Psoas muscle (tissue), 8 donors: ENCODE data around the gene RCHY1. TPM values are rescaled to one million over a fixed set of nuclear protein-coding genes. Genes with fewer than 3 reads are reported as not detected.
"Not testable (repeated sequence)": the region's sequence is repeated elsewhere in the genome, so short reads cannot be mapped to it uniquely, and the experiment has no call there.

Source experiments
- ATAC-seq, 4 donors: fragments of 200-7000 bp; cut with Tn5 transposase; one replicate each; pipeline ENCODE4 v1.9.1; 2020; ENCODE audit warnings: moderate library complexity in 3 of 4, mild to moderate bottlenecking in 2 of 4
- DNase-seq, 2 donors: peaks; one replicate each; pipeline ENCODE4 v3.0.0-alpha.2; 2020
- H3K27ac ChIP-seq: fragments of 200-600 bp; one replicate; pipeline ENCODE4 v1.8.0; 2022
- H3K27me3 ChIP-seq, 3 donors: fragments of 200-600 bp in 1 of 3; one replicate each; pipeline versions ENCODE4 v1.6.1 to v1.8.0; 2013 to 2022; ENCODE audit warnings: low read length in 2 of 3, mild to moderate bottlenecking in 2 of 3, moderate library complexity in 1 of 3; ENCODE audit not compliant: insufficient read depth in 3 of 3
- H3K36me3 ChIP-seq, 2 donors: fragments of 200-600 bp in 1 of 2; one replicate each; pipeline versions ENCODE4 v1.6.1 to v1.8.0; 2013 to 2022; ENCODE audit warnings: low read depth in 1 of 2, mild to moderate bottlenecking in 1 of 2, moderate library complexity in 1 of 2; ENCODE audit not compliant: insufficient read depth in 1 of 2
- H3K4me1 ChIP-seq: fragments of 200-600 bp; one replicate; pipeline ENCODE4 v1.8.0; 2022
- H3K4me3 ChIP-seq: fragments of 200-600 bp; one replicate; pipeline ENCODE4 v1.8.0; 2022; ENCODE audit warnings: mild to moderate bottlenecking
- H3K9me3 ChIP-seq: fragments of 200-600 bp; one replicate; pipeline ENCODE4 v1.8.0; 2022
- WGBS, 3 donors: extraction: QIAGEN DNeasy Blood & Tissue Kit; methylation state at CpG; one replicate each; pipeline versions ENCODE4 v1.1.6 to v1.1.7; 2013; 5-methylcytosine and 5-hydroxymethylcytosine counted together
- intact Hi-C, 2 donors: fragments of 100-400 bp; cut with DNase I; formaldehyde crosslinking; loops; one replicate each; pipeline versions ENCODE4 v1.11.0 to v1.14.2; 2022
- polyA plus RNA-seq, 3 donors: library from polyadenylated mRNA; stranded (reverse); fragments of 200-250 nt; gene quantifications; one replicate each; pipeline ENCODE4 v1.2.3, GENCODE V29; 2013
- total RNA-seq, 4 donors: library from RNA; stranded (reverse); fragmentation: NEBNext Ultra II Directional in 2 of 4; extraction: Animal tissue kit (Norgen Biotek cat#: 25700) in 2 of 4; gene quantifications; one replicate each; pipeline versions ENCODE4 v1.2.1 to v1.2.4, GENCODE V29; 2021 to 2023
- TF ChIP-seq, protein P1 (sequence below): fragments of 200-600 bp; IDR thresholded peaks from one replicate; pipeline ENCODE4 v1.8.0; 2022; ENCODE audit warnings: antibody characterized with exemption
- donor health status: healthy with polysubstance abuse.
- donor health status: DM: no; HTN: no; CAD: no; lungs with moderate emphysema.
- donor health status: Bipolar disorder and iron deficiency.
- donor health status: healthy.
- donor health status: DM: yes; HTN: yes; CAD: no.
- donor health status: DM: no; HTN: no; CAD: no.
- donor health status: DM: no; HTN: no; CAD: no.
- donor health status: DM: yes; HTN: yes; CAD: no.

The RCHY1 gene
- total and polyA plus RNA-seq, 7 donors: 15.6 to 50.7 (median 28.2) TPM

DNA sequence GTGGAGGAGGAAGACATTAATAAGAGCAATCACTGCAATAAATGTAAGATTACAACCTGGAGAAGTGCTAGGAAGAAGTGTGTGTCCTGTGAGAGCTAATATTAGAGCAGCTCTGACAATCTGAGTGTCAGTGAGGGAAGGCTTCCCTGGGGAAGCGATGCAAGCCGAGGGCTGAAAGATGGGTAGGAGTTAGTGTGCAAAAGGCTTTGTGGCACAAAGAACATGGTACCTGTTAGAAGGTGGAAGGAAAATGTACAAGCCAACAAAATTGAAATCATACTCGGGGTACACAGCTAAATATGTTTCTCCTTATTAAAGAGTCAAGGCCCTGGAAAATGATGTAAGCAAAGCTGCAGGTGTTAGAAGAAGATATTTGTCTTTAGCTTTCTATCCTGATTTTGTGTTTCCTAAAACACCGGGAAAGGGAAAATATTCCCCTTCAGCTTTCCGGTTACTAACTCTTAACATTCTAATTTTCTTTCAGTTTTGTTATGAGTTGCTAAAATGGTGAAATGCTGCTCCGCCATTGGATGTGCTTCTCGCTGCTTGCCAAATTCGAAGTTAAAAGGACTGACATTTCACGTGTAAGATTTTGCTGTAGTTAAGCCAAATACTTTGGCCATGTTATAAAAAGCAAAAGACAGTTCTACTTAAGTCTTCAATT, 878 bp upstream of the RCHY1 start:
- ATAC-seq: peak in 1 of 4 donors; percentile 4
- TF ChIP-seq, protein P1, sequence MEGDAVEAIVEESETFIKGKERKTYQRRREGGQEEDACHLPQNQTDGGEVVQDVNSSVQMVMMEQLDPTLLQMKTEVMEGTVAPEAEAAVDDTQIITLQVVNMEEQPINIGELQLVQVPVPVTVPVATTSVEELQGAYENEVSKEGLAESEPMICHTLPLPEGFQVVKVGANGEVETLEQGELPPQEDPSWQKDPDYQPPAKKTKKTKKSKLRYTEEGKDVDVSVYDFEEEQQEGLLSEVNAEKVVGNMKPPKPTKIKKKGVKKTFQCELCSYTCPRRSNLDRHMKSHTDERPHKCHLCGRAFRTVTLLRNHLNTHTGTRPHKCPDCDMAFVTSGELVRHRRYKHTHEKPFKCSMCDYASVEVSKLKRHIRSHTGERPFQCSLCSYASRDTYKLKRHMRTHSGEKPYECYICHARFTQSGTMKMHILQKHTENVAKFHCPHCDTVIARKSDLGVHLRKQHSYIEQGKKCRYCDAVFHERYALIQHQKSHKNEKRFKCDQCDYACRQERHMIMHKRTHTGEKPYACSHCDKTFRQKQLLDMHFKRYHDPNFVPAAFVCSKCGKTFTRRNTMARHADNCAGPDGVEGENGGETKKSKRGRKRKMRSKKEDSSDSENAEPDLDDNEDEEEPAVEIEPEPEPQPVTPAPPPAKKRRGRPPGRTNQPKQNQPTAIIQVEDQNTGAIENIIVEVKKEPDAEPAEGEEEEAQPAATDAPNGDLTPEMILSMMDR: no peak
- Histone ChIP-seq H3K27ac (peak overlapping the region; percentile 94), H3K27me3 (no peaks in the 10 kb centered on the region), H3K4me1 (peaks cover 32% of the 10 kb centered on the region), H3K4me3 (peak overlapping the region; percentile 80), H3K9me3 (no peaks in the 10 kb centered on the region), H3K36me3 (peaks cover 0 to 27% of the 10 kb centered on the region in 2 donors)
- intact Hi-C loops: no loop called here
- 49 to 59% (median 51%) methylated on average over 9 of the region's 9 CpGs for WGBS, 3 donors
- DNase-seq: no peak

GRCh38 chr4:75513526-75514130, 575 bp downstream of the RCHY1 start:
- 0 to 1% (median 1%) methylated on average over 12 of the region's 12 CpGs for WGBS, 3 donors
- Histone ChIP-seq H3K27ac (peak overlapping the region; percentile 94), H3K9me3 (no peaks in the 10 kb centered on the region), H3K4me3 (peak overlapping the region; percentile 80), H3K36me3 (peaks cover 0 to 23% of the 10 kb centered on the region in 2 donors), H3K27me3 (no peaks in the 10 kb centered on the region), H3K4me1 (peaks cover 32% of the 10 kb centered on the region)
- intact Hi-C loops: no loop called here
- TF ChIP-seq, protein P1: no peak
- ATAC-seq (peak in 1 of 4 donors; percentile 2), DNase-seq (no peak)

DNA sequence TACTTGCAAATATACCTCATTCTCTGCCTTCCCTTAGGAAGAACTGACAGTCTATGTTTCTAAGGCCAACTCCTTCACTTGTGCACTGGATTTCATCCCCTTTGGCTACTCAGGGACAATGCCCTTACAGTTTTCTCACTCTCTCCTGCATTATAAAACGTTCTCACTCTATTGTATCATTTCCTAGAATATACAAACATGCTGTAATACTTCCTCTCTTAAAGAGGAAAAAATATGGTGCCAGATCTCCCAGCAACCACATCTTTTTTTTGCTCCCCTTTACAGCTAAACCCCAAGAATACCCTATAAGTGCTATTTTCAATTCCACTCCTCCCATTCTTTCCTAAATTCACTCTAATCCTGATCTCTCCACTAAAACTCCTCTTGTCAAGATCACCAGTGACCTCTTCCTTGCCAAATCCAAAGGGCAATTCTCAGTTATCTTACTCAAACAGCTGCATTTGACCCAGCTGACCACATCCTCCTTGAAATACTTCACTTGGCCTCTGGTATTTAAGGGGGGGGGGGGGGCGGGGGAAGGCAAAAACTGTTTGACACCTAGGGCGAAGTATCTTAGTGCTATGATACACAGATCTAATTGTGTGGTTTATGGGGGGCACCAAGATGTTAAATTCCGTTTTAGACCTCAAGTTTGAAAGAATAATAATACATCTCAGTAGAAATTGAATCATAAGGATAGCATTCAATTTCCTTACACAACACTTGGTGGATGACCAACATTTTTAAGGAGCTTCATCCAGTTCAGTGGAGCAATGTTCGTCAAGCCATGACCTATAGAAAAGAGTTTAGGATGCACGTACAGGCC, 1.6 kb downstream of the RCHY1 start:
- no peaks in the 10 kb centered on the region for H3K9me3 ChIP-seq
- peak overlapping the region; percentile 94 for H3K27ac ChIP-seq
- H3K4me1 ChIP-seq: peaks cover 32% of the 10 kb centered on the region
- TF ChIP-seq, protein P1: no peak
- intact Hi-C loops: no loop called here
- H3K4me3 ChIP-seq: peak overlapping the region; percentile 80
- WGBS, 3 donors: 31 to 43% (median 41%) methylated on average over 6 of the region's 6 CpGs
- peaks cover 0 to 23% of the 10 kb centered on the region in 2 donors for H3K36me3 ChIP-seq
- no peaks in the 10 kb centered on the region for H3K27me3 ChIP-seq
- ATAC-seq: peak in 2 of 4 donors; percentile 17 to 19
- no peak for DNase-seq

GRCh38 chr4:75511841-75512240, 2.4 kb downstream of the RCHY1 start:
- H3K4me3 ChIP-seq: peak overlapping the region; percentile 80

GRCh38 chr4:75509592-75509991, 4.6 kb downstream of the RCHY1 start:
- H3K27me3 ChIP-seq, H3K27ac ChIP-seq, DNase-seq, ATAC-seq, H3K4me3 ChIP-seq, H3K9me3 ChIP-seq, intact Hi-C loops: not testable (repeated sequence)
- peaks cover 23% of the 10 kb centered on the region for H3K4me1 ChIP-seq
- peaks cover 0 to 43% of the 10 kb centered on the region in 2 donors for H3K36me3 ChIP-seq
- WGBS, 3 donors: 56 to 67% (median 60%) methylated on average over 4 of the region's 4 CpGs

More at GRCh38 chr4:75511841-75512240, 2.4 kb downstream of the RCHY1 start:
- WGBS, 3 donors: 48 to 51% (median 48%) methylated on average over 3 of the region's 3 CpGs
- TF ChIP-seq, protein P1: no peak
- H3K27me3 ChIP-seq: no peaks in the 10 kb centered on the region
- H3K9me3 ChIP-seq: no peaks in the 10 kb centered on the region
- H3K4me1 ChIP-seq: peaks cover 32% of the 10 kb centered on the region
- intact Hi-C loops: no loop called here
- H3K36me3 ChIP-seq: peaks cover 0 to 23% of the 10 kb centered on the region in 2 donors
- peak overlapping the region; percentile 94 for H3K27ac ChIP-seq
- no peak for DNase-seq
- ATAC-seq: no peak
